Activated naive CD8-positive, alpha-beta T cell treated with anti-CD3 and anti-CD28 coated beads, Interleukin-2, amount 10 ng/mL, durations not matched to agents 7 days and 5 days (primary cell): Measurements from ENCODE around the gene HSD17B8. TPM values are rescaled to one million over a fixed set of nuclear protein-coding genes. Genes with fewer than 3 reads are reported as not detected.
A peak's percentile ranks its signal among the peaks of the same experiment; 100 is the strongest.

Experiments
- ATAC-seq: fragments of 150-1000 bp; cut with Tn5 transposase; one replicate; pipeline ENCODE4 v1.10.0; 2021; ENCODE audit warnings: low read depth, moderate library complexity
- POLR2A ChIA-PET: fragments of 350-600 bp; sonication (Branson Sonifier 250); formaldehyde crosslinking; loops from one replicate; lab custom pipeline; 2021; ENCODE audit warnings: antibody characterized with exemption; lab: Charles Lee
- DNase-seq: peaks from one replicate; pipeline ENCODE4 v3.0.0; 2021
- H3K27ac Mint-ChIP-seq: one replicate; pipeline ENCODE4 v1.8.0; 2022; ENCODE audit warnings: mild to moderate bottlenecking, mixed read lengths
- H3K27me3 Mint-ChIP-seq: one replicate; pipeline ENCODE4 v1.8.0; 2022; ENCODE audit warnings: mild to moderate bottlenecking, moderate library complexity, mixed read lengths
- H3K36me3 Mint-ChIP-seq: one replicate; pipeline ENCODE4 v1.8.0; 2021; ENCODE audit warnings: mild to moderate bottlenecking, mixed read lengths
- H3K4me1 Mint-ChIP-seq: one replicate; pipeline ENCODE4 v1.8.0; 2021; ENCODE audit warnings: mixed read lengths
- H3K4me3 Mint-ChIP-seq: one replicate; pipeline ENCODE4 v1.8.0; 2022; ENCODE audit warnings: mild to moderate bottlenecking, moderate library complexity, mixed read lengths
- H3K9me3 Mint-ChIP-seq: one replicate; pipeline ENCODE4 v1.8.0; 2021; ENCODE audit warnings: mixed read lengths
- microRNA-seq: library from miRNA; unstranded; fragments of <30 nt; microRNA quantifications from one replicate; pipeline ENCODE4 v1.2.0, GENCODE V29; 2022
- total RNA-seq, 2 experiments: library from RNA; stranded (reverse); gene quantifications; one replicate each; pipeline ENCODE4 v1.2.3, GENCODE V29; 2021

Gene HSD17B8
- total RNA-seq, 2 experiments from 2014 or later = 21.1 to 21.8 TPM

GRCh38 chr6:33252759-33253158 lies 48.3 kb downstream of the HSD17B8 start:
- H3K9me3 Mint-ChIP-seq = no peaks in the 10 kb centered on the region
- DNase-seq = no peak
- H3K4me1 Mint-ChIP-seq = peaks cover 26% of the 10 kb centered on the region
- no peak for ATAC-seq
- no peak overlapping the region for H3K4me3 Mint-ChIP-seq
- H3K27ac Mint-ChIP-seq = no peak overlapping the region
- peaks cover 15% of the 10 kb centered on the region for H3K36me3 Mint-ChIP-seq
- POLR2A ChIA-PET = interaction anchor here (1.5 kb wide), 1 partner anchor 44 kb away, joined by 3 read pairs; the partner anchor contains the start of gene RING1
- H3K27me3 Mint-ChIP-seq = no peaks in the 10 kb centered on the region

- H3K4me3 Mint-ChIP-seq = no peak overlapping the region
- DNase-seq (no peak), ATAC-seq (no peak)
These were observed 50.1 kb downstream of the HSD17B8 start for GRCh38 chr6:33254591-33254990.

More at GRCh38 chr6:33254591-33254990, 50.1 kb downstream of the HSD17B8 start:
- POLR2A ChIA-PET = interaction anchor here (0.6 to 0.9 kb wide), 4 partner anchors 18 to 1410 kb away, joined by 3 read pairs; partner anchors contain the start of gene RING1
- no peaks in the 10 kb centered on the region for H3K27me3 Mint-ChIP-seq
- H3K36me3 Mint-ChIP-seq = peaks cover 20% of the 10 kb centered on the region
- no peaks in the 10 kb centered on the region for H3K9me3 Mint-ChIP-seq
- H3K4me1 Mint-ChIP-seq = peaks cover 18% of the 10 kb centered on the region
- H3K27ac Mint-ChIP-seq = no peak overlapping the region

Small RNA genes within 50 kb of the gene (microRNA-seq; reads per million reads assigned to microRNA genes)
- 11.9 reads per million, percentile 17 among the genes with 10 or more reads in this experiment for gene MIR219A1

Other genes with a start within 250 kb of the HSD17B8 start
- gene BRD2, start 236.1 kb upstream of the HSD17B8 start, total RNA-seq = 100 to 1,000 TPM; 365 to 371 TPM
- gene HLA-DOA, start 195.1 kb upstream of the HSD17B8 start, total RNA-seq = 1 to 10 TPM; 7.5 to 8.3 TPM
- gene HLA-DPA1, start 131.0 kb upstream of the HSD17B8 start, total RNA-seq = 10 to 100 TPM; 35.7 to 39.8 TPM
- gene HLA-DPB1, start 128.7 kb upstream of the HSD17B8 start, total RNA-seq = 10 to 100 TPM; 43.4 to 44.7 TPM
- gene COL11A2, start 12.2 kb upstream of the HSD17B8 start, total RNA-seq = 1 to 10 TPM in 1 of 2 experiments, under 1 TPM in 1; 1.00 to 1.1 TPM
- gene RXRB, start 4.0 kb upstream of the HSD17B8 start, total RNA-seq = 10 to 100 TPM; 54.6 to 60.0 TPM
- gene SLC39A7, start 3.8 kb upstream of the HSD17B8 start, total RNA-seq = 10 to 100 TPM; 41.7 to 44.8 TPM
- gene RING1, start 3.8 kb downstream of the HSD17B8 start, total RNA-seq = 10 to 100 TPM; 41.2 to 41.8 TPM
- gene VPS52, start 67.2 kb downstream of the HSD17B8 start, total RNA-seq = 10 to 100 TPM; 72.3 to 76.0 TPM
- 1,000 to 10,000 TPM; 3,300 to 3,409 TPM for gene RPS18, start 67.4 kb downstream of the HSD17B8 start, total RNA-seq
- gene B3GALT4, start 72.5 kb downstream of the HSD17B8 start, total RNA-seq = 10 to 100 TPM; 32.0 to 35.4 TPM
- gene WDR46, start 84.6 kb downstream of the HSD17B8 start, total RNA-seq = 10 to 100 TPM; 50.0 to 58.0 TPM
- 10 to 100 TPM; 53.3 to 54.7 TPM for gene PFDN6, start 84.9 kb downstream of the HSD17B8 start, total RNA-seq
- gene RGL2, start 94.3 kb downstream of the HSD17B8 start, total RNA-seq = 10 to 100 TPM; 65.4 to 65.5 TPM
- gene TAPBP, start 109.4 kb downstream of the HSD17B8 start, total RNA-seq = 100 to 1,000 TPM; 250 to 257 TPM
- 10 to 100 TPM; 20.9 to 24.5 TPM for gene ZBTB22, start 113.1 kb downstream of the HSD17B8 start, total RNA-seq
- gene DAXX, start 118.3 kb downstream of the HSD17B8 start, total RNA-seq = 100 to 1,000 TPM; 108 to 117 TPM
- 100 to 1,000 TPM; 117 to 127 TPM for gene KIFC1, start 187.2 kb downstream of the HSD17B8 start, total RNA-seq
- gene PHF1, start 206.4 kb downstream of the HSD17B8 start, total RNA-seq = 100 to 1,000 TPM in 1 of 2 experiments, 10 to 100 TPM in 1; 98.3 to 105 TPM
- gene CUTA, start 213.5 kb downstream of the HSD17B8 start, total RNA-seq = 100 to 1,000 TPM; 202 to 209 TPM
- gene SYNGAP1, start 215.4 kb downstream of the HSD17B8 start, total RNA-seq = 10 to 100 TPM; 53.3 to 60.1 TPM
- 1 to 10 TPM; 9.1 to 9.8 TPM for gene ZBTB9, start 249.9 kb downstream of the HSD17B8 start, total RNA-seq